HepG2 (cell line): Measurements from ENCODE around the gene NAPB. TPM values are rescaled to one million over a fixed set of nuclear protein-coding genes. Genes with fewer than 3 reads are reported as not detected.

Experiments
- ATAC-seq: fragments of 200-7000 bp; cut with Tn5 transposase; 3 replicates; pipeline ENCODE4 v1.9.1; 2020; ENCODE audit warnings: mild to moderate bottlenecking, moderate library complexity
- BruUV-seq: library from RNA; stranded (reverse); fragments of 400-500 nt; replicated peaks from 2 replicates; lab custom pipeline; 2021; lab: Mats Ljungman, UMichigan
- CTCF ChIA-PET: fragments of 300-600 bp; formaldehyde crosslinking; extraction: SDS; loops from one replicate; lab custom pipeline; 2021; ENCODE audit warnings: low total read pairs, inconsistent platforms, low intra/inter-chr PET ratio; lab: Yijun Ruan, JAX
- POLR2A ChIA-PET: fragments of 350-600 bp; sonication (Branson Sonifier 250); formaldehyde crosslinking; loops from one replicate; lab custom pipeline; 2020; ENCODE audit warnings: antibody characterized with exemption, inconsistent platforms; lab: Yijun Ruan, JAX
- DNase-seq: peaks from one replicate; pipeline ENCODE4 v3.0.0-alpha.2; 2015; ENCODE audit warnings: low spot score
- FAIRE-seq: peaks from 3 replicates; lab custom pipeline; 2011; peaks lifted over from hg19 to GRCh38; lab: Jason Lieb, UNC
- H2AFZ ChIP-seq: one replicate; pipeline ENCODE4 v1.6.1; 2011; ENCODE audit warnings: low read length, inconsistent platforms
- H3K27ac ChIP-seq: fragments of 300-600 bp; 3 replicates; pipeline ENCODE4 v1.8.0; 2011; ENCODE audit warnings: mixed run types, mild to moderate bottlenecking, mixed read lengths, low read length, inconsistent platforms; ENCODE audit not compliant: insufficient read depth; ENCODE audit errors: extremely low read length
- H3K27me3 ChIP-seq, 2 experiments: fragments of 200-600 bp in 1 of 2; 2 replicates in 1 of 2; 3 replicates in 1 of 2; pipeline versions ENCODE4 v1.6.0 to v1.8.0; 2011; ENCODE audit warnings: low read length in 2 of 2, mild to moderate bottlenecking in 2 of 2, moderate library complexity in 2 of 2, inconsistent platforms in 1 of 2; ENCODE audit not compliant: insufficient read depth in 2 of 2, control insufficient read depth in 1 of 2
- H3K36me3 ChIP-seq, 2 experiments: fragments of 200-600 bp in 1 of 2; replicated peaks in 1 of 2; 2 replicates in 1 of 2; 3 replicates in 1 of 2; pipeline versions ENCODE4 v1.5.1 to v1.8.0; 2011; ENCODE audit warnings: low read length in 2 of 2, inconsistent platforms in 1 of 2; ENCODE audit not compliant: insufficient read depth in 2 of 2, control insufficient read depth in 1 of 2
- H3K4me1 ChIP-seq: 2 replicates; pipeline ENCODE4 v1.5.1; 2012; ENCODE audit warnings: low read length, inconsistent platforms; ENCODE audit not compliant: insufficient read depth
- H3K4me2 ChIP-seq: 2 replicates; pipeline ENCODE4 v1.6.0; 2011; ENCODE audit warnings: low read depth, low read length, inconsistent platforms
- H3K4me3 ChIP-seq, 3 experiments: fragments of 200-600 bp in 1 of 3; sonication (generic), shearing (Covaris generic) in 1 of 3; replicated peaks in 1 of 3; 2 replicates each; pipeline ENCODE4 v1.5.1; 2011 to 2016; ENCODE audit warnings: low read length in 3 of 3, inconsistent platforms in 2 of 3, low read depth in 2 of 3, mild to moderate bottlenecking in 2 of 3, control low read depth in 1 of 3, mixed read lengths in 1 of 3; ENCODE audit not compliant: insufficient read depth in 1 of 3
- H3K79me2 ChIP-seq: one replicate; pipeline ENCODE4 v1.6.1; 2011; ENCODE audit warnings: low read length, inconsistent platforms; ENCODE audit not compliant: insufficient read depth
- H3K9ac ChIP-seq: 2 replicates; pipeline ENCODE4 v1.6.0; 2011; ENCODE audit warnings: mild to moderate bottlenecking, low read depth, low read length, inconsistent platforms; ENCODE audit not compliant: insufficient read depth
- H3K9me3 ChIP-seq: 2 replicates; pipeline ENCODE4 v1.5.1; 2012; ENCODE audit warnings: mild to moderate bottlenecking, low read length
- H4K20me1 ChIP-seq: 2 replicates; pipeline ENCODE4 v1.6.0; 2011; ENCODE audit warnings: inconsistent platforms, mild to moderate bottlenecking, low read length, moderate library complexity; ENCODE audit not compliant: insufficient read depth
- HNF4A ChIP-seq: sonication (generic); formaldehyde crosslinking; IDR thresholded peaks from 2 replicates; pipeline ENCODE4 v1.4.0; 2020; ENCODE audit warnings: missing genetic modification reagents
- MTA1 ChIP-seq: sonication (generic); formaldehyde crosslinking; IDR thresholded peaks from 2 replicates; pipeline ENCODE4 v1.4.0; 2020; ENCODE audit warnings: missing genetic modification reagents, mild to moderate bottlenecking, borderline replicate concordance
- NAIF1 ChIP-seq: sonication (generic); formaldehyde crosslinking; IDR thresholded peaks from 2 replicates; pipeline ENCODE4 v1.5.0; 2020; ENCODE audit warnings: mild to moderate bottlenecking, missing genetic modification reagents, borderline replicate concordance
- NCOR1 ChIP-seq: fragments of 200-600 bp; sonication (generic); IDR thresholded peaks from 2 replicates; pipeline ENCODE4 v1.7.0; 2017; ENCODE audit warnings: antibody characterized with exemption, low read length, borderline replicate concordance
- PCBP2 ChIP-seq: fragments of 200-400 bp; formaldehyde crosslinking; optimal IDR thresholded peaks from 2 replicates; pipeline ENCODE3; 2018; ENCODE audit warnings: low read length, low read depth; ENCODE audit not compliant: poor library complexity, severe bottlenecking
- RXRA ChIP-seq: sonication (generic); formaldehyde crosslinking; IDR thresholded peaks from 2 replicates; pipeline ENCODE4 v1.5.1; 2020; ENCODE audit warnings: missing genetic modification reagents
- SIN3A ChIP-seq: IDR thresholded peaks from 2 replicates; pipeline ENCODE4 v1.6.1; 2011; ENCODE audit warnings: low read depth, mild to moderate bottlenecking, control low read depth, low read length, borderline replicate concordance
- SOX13 ChIP-seq, 3 experiments: fragments of 450-650 bp in 1 of 3; sonication (generic) in 1 of 3; formaldehyde crosslinking in 1 of 3; IDR thresholded peaks in 2 of 3; conservative IDR thresholded peaks in 1 of 3; 2 replicates each; pipeline versions ENCODE4 v1.5.0 to v1.6.1; 2016 to 2020; ENCODE audit warnings: antibody characterized with exemption in 1 of 3, mild to moderate bottlenecking in 1 of 3, missing compliant biosample characterization in 1 of 3, missing genetic modification reagents in 1 of 3, moderate library complexity in 1 of 3
- ZFP1 ChIP-seq: IDR thresholded peaks from 2 replicates; pipeline ENCODE4 v1.6.1; 2016
- ZFP41 ChIP-seq: sonication (generic); formaldehyde crosslinking; IDR thresholded peaks from 2 replicates; pipeline ENCODE4 v1.4.0; 2020; ENCODE audit warnings: mild to moderate bottlenecking, missing genetic modification reagents, borderline replicate concordance
- ZNF329 ChIP-seq: sonication (generic); formaldehyde crosslinking; IDR thresholded peaks from 2 replicates; pipeline ENCODE4 v1.9.0; 2021; ENCODE audit warnings: low read depth, mild to moderate bottlenecking, missing genetic modification reagents
- ZNF563 ChIP-seq: sonication (generic); formaldehyde crosslinking; IDR thresholded peaks from 2 replicates; pipeline ENCODE4 v1.8.0; 2022; ENCODE audit warnings: mild to moderate bottlenecking, moderate library complexity, missing genetic modification reagents
- ZNF564 ChIP-seq: sonication (generic); formaldehyde crosslinking; IDR thresholded peaks from 2 replicates; pipeline ENCODE4 v1.8.1; 2023; ENCODE audit warnings: mild to moderate bottlenecking, missing genetic modification reagents
- ZNF749 ChIP-seq: sonication (generic); formaldehyde crosslinking; IDR thresholded peaks from 2 replicates; pipeline ENCODE4 v1.8.0; 2022; ENCODE audit warnings: mild to moderate bottlenecking, missing genetic modification reagents, moderate library complexity, borderline replicate concordance
- ZSCAN30 ChIP-seq: sonication (generic); formaldehyde crosslinking; IDR thresholded peaks from 2 replicates; pipeline ENCODE4 v1.5.0; 2020; ENCODE audit warnings: mild to moderate bottlenecking, missing genetic modification reagents
- WGBS: methylation state at CpG from one replicate; pipeline ENCODE4 v1.1.6; 2017; ENCODE audit warnings: low lambda C conversion rate; 5-methylcytosine and 5-hydroxymethylcytosine counted together
- in situ Hi-C: cut with HindIII; loops from 2 replicates; pipeline ENCODE4 v1.10.0; 2017; ENCODE audit warnings: low pct_unique_long_range_greater_than_20kb; ENCODE audit not compliant: extremely low pct_ligation_motif_present
- intact Hi-C: fragments of 100-400 bp; cut with micrococcal nuclease; formaldehyde crosslinking; loops from one replicate; pipeline ENCODE4 v1.10.0; 2022; ENCODE audit not compliant: unreplicated experiment
- polyA plus RNA-seq, 8 experiments: library from polyadenylated mRNA; depleted of rRNA in 3 of 8; stranded (reverse) in 7 of 8; unstranded in 1 of 8; fragments of >200 nt; fragmentation: Illumina TruSeq in 4 of 8; extraction: Trizol in 4 of 8; gene quantifications; 2 replicates each; pipeline versions ENCODE4 v1.2.1 to v1.2.3, GENCODE V29; 2011 to 2016; ENCODE audit warnings: low read depth in 4 of 8, missing spikeins in 1 of 8, mixed read lengths in 1 of 8; ENCODE audit not compliant: insufficient read depth in 1 of 8
- total RNA-seq, 5 experiments: library from RNA; depleted of rRNA; stranded (reverse); fragments of >200 nt; fragmentation: Illumina TruSeq; extraction: Trizol; gene quantifications; 2 replicates each; pipeline ENCODE4 v1.2.3, GENCODE V29; 2016; ENCODE audit warnings: low read depth in 1 of 5
- TF ChIP-seq, protein P1 (sequence below): sonication (generic); formaldehyde crosslinking; IDR thresholded peaks from 2 replicates; pipeline ENCODE4 v1.5.0; 2020; ENCODE audit warnings: missing genetic modification reagents
- TF ChIP-seq, protein P2 (sequence below): sonication (generic); formaldehyde crosslinking; conservative IDR thresholded peaks from 2 replicates; pipeline ENCODE4 v1.4.0; 2020; ENCODE audit warnings: mild to moderate bottlenecking, missing genetic modification reagents, moderate library complexity
- TF ChIP-seq, protein P3 (sequence below): sonication (generic); formaldehyde crosslinking; IDR thresholded peaks from 2 replicates; pipeline ENCODE4 v1.4.0; 2020; ENCODE audit warnings: low read depth, mild to moderate bottlenecking, missing genetic modification reagents

Gene NAPB
- total and polyA plus RNA-seq, 2 of the 13 experiments (the other 11 are each of a cell fraction or from before 2014, with no cell fraction given) = 15.2 to 16.1 TPM

DNA sequence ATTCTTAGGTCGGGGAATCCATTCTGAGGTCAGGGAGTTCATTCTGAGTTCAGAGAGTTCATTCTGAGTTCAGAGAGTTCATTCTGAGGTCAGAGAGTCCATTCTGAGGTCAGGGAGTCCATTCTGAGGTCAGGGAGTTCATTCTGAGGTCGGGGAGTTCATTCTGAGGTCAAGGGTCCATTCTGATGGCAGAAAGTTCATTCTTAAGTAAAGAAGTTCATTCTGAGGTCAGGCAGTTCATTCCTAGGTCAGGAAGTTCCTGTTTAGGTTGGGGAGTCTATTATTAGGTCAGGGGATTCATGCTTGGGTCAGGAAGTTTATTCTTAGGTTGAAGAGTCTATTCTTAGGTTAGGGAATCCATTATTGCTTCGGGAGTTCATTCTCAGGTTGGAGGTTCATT, 87.2 kb downstream of the NAPB start (continued):
- TF ChIP-seq MTA1 (CRISPR knock-in tag) = no peak
- TF ChIP-seq SOX13 (IDR thresholded peaks at IDR 0.05) = no peak
- TF ChIP-seq SOX13 (CRISPR knock-in tag; conservative IDR thresholded peaks at IDR 0.05 in 1 of 2, IDR thresholded peaks at IDR 0.05 in 1 of 2) = no peak
- no peak for TF ChIP-seq ZNF564 (CRISPR knock-in tag)
- TF ChIP-seq ZNF749 (CRISPR knock-in tag) = no peak
- peak; percentile 47 for TF ChIP-seq HNF4A (CRISPR knock-in tag)
- TF ChIP-seq NAIF1 = no peak
- 0 out of 2 replicates have a peak, but pooled peaks have one; percentile 44 for TF ChIP-seq RXRA (CRISPR knock-in tag)
- no peak for TF ChIP-seq ZNF329 (CRISPR knock-in tag)
- TF ChIP-seq, protein P1, sequence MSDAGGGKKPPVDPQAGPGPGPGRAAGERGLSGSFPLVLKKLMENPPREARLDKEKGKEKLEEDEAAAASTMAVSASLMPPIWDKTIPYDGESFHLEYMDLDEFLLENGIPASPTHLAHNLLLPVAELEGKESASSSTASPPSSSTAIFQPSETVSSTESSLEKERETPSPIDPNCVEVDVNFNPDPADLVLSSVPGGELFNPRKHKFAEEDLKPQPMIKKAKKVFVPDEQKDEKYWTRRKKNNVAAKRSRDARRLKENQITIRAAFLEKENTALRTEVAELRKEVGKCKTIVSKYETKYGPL (CRISPR knock-in tag) = no peak
- peak; percentile 81 for TF ChIP-seq NCOR1
- no peak for TF ChIP-seq ZFP1 (CRISPR knock-in tag)
- no peak for TF ChIP-seq SIN3A

DNA sequence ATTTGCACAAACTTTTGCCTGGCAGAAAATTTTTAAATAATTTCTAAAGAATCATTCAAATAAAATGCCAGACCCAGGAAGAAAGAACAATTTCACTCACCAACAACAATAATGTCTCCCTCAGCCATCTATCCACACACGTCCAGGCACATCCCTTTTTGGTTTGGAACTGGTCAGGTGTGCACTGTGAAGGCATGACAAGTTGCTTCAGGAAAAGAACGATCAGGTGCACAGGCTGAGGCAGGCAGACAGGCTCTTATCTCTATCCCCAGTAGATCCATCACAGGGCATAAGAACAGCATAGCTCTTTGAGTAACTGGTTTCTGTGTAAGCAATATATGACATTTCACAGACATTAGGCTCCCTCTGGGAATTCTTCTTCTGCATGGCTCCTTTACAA, 88.8 kb downstream of the NAPB start:
- H3K27me3 ChIP-seq = no peaks in the 10 kb centered on the region
- intact Hi-C loops (no loop called here), in situ Hi-C loops (no loop called here)
- no peak for DNase-seq
- POLR2A ChIA-PET = no interaction called here
- FAIRE-seq = peak; percentile 8
- no peak overlapping the region for H3K4me3 ChIP-seq
- H3K27ac ChIP-seq = no peak overlapping the region
- no peaks in the 10 kb centered on the region for H3K79me2 ChIP-seq
- H3K9me3 ChIP-seq = no peaks in the 10 kb centered on the region
- TF ChIP-seq ZNF563 (no peak), PCBP2 (no peak), ZSCAN30 (CRISPR knock-in tag) (no peak), ZFP41 (CRISPR knock-in tag) (no peak)
- TF ChIP-seq, protein P2, sequence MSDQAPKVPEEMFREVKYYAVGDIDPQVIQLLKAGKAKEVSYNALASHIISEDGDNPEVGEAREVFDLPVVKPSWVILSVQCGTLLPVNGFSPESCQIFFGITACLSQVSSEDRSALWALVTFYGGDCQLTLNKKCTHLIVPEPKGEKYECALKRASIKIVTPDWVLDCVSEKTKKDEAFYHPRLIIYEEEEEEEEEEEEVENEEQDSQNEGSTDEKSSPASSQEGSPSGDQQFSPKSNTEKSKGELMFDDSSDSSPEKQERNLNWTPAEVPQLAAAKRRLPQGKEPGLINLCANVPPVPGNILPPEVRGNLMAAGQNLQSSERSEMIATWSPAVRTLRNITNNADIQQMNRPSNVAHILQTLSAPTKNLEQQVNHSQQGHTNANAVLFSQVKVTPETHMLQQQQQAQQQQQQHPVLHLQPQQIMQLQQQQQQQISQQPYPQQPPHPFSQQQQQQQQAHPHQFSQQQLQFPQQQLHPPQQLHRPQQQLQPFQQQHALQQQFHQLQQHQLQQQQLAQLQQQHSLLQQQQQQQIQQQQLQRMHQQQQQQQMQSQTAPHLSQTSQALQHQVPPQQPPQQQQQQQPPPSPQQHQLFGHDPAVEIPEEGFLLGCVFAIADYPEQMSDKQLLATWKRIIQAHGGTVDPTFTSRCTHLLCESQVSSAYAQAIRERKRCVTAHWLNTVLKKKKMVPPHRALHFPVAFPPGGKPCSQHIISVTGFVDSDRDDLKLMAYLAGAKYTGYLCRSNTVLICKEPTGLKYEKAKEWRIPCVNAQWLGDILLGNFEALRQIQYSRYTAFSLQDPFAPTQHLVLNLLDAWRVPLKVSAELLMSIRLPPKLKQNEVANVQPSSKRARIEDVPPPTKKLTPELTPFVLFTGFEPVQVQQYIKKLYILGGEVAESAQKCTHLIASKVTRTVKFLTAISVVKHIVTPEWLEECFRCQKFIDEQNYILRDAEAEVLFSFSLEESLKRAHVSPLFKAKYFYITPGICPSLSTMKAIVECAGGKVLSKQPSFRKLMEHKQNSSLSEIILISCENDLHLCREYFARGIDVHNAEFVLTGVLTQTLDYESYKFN (CRISPR knock-in tag) = no peak
- TF ChIP-seq, protein P3, sequence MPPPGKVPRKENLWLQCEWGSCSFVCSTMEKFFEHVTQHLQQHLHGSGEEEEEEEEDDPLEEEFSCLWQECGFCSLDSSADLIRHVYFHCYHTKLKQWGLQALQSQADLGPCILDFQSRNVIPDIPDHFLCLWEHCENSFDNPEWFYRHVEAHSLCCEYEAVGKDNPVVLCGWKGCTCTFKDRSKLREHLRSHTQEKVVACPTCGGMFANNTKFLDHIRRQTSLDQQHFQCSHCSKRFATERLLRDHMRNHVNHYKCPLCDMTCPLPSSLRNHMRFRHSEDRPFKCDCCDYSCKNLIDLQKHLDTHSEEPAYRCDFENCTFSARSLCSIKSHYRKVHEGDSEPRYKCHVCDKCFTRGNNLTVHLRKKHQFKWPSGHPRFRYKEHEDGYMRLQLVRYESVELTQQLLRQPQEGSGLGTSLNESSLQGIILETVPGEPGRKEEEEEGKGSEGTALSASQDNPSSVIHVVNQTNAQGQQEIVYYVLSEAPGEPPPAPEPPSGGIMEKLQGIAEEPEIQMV (CRISPR knock-in tag) = no peak
- TF ChIP-seq, all 625 proteins: peak for 0
- WGBS = 6% methylated on average over 2 of the region's 2 CpGs
- Histone ChIP-seq H2AFZ (no peak overlapping the region), H4K20me1 (no peaks in the 10 kb centered on the region), H3K4me1 (peaks cover 14% of the 10 kb centered on the region), H3K9ac (no peak overlapping the region), H3K36me3 (no peaks in the 10 kb centered on the region), H3K4me2 (no peak overlapping the region)
- CTCF ChIA-PET = no interaction called here
- no TSS peak for BruUV-seq
- ATAC-seq = no peak
